ENCODE results near the gene KIRREL3.

Gene KIRREL3

GRCh38 chr11:126925321-126926093 lies 75.1 kb downstream of the KIRREL3 start:
- Histone ChIP-seq H3K4me1 (ENCODE audit: control insufficient read depth in 1 of 2, insufficient read depth in 2 of 2, low read length in 2 of 2) (no peaks in the 10 kb centered on the region), H3K9me3 (ENCODE audit: control insufficient read depth in 1 of 2, low read length in 2 of 2) (no peaks in the 10 kb centered on the region), H3K27ac (ENCODE audit: low read length) (no peak overlapping the region), H3K36me3 (ENCODE audit: control insufficient read depth in 1 of 2, insufficient read depth in 2 of 2, low read length in 2 of 2) (no peaks in the 10 kb centered on the region), H3K4me3 (ENCODE audit: low read depth in 1 of 2, low read length in 2 of 2) (no peak overlapping the region), H3K27me3 (ENCODE audit: low read depth, low read length) (no peaks in the 10 kb centered on the region)

- Histone ChIP-seq H3K27me3 (ENCODE audit: low read depth, low read length) (no peaks in the 10 kb centered on the region), H3K27ac (ENCODE audit: low read length) (no peak overlapping the region), H3K36me3 (ENCODE audit: control insufficient read depth in 1 of 2, insufficient read depth in 2 of 2, low read length in 2 of 2) (no peaks in the 10 kb centered on the region), H3K4me3 (ENCODE audit: low read depth in 1 of 2, low read length in 2 of 2) (no peak overlapping the region), H3K4me1 (ENCODE audit: control insufficient read depth in 1 of 2, insufficient read depth in 2 of 2, low read length in 2 of 2) (no peaks in the 10 kb centered on the region), H3K9me3 (ENCODE audit: control insufficient read depth in 1 of 2, low read length in 2 of 2) (no peaks in the 10 kb centered on the region)
Measured at GRCh38 chr11:126924376-126925040, 76.1 kb downstream of the KIRREL3 start.

DNA sequence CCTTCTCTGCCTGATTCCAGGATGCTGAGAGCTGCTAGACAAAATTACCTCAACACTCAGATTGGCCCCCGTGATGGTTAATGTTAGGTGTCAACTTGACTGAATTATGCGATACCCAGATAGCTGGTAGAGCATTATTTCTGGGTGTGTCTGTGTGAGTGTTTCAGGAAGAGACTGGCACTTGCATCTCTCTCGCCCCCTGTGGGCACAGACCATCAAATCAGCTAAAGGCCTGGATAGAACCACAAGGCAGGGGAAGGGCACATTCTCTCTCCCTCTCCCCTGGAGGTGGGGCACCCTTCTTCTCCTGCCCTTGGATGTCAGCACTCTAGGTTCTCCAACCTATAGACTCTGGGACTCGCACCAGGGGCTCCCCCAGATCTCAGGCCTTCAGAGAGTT lies 79.7 kb downstream of the KIRREL3 start:
- Histone ChIP-seq H3K36me3 (ENCODE audit: control insufficient read depth in 1 of 2, insufficient read depth in 2 of 2, low read length in 2 of 2) (no peaks in the 10 kb centered on the region), H3K9me3 (ENCODE audit: control insufficient read depth in 1 of 2, low read length in 2 of 2) (no peaks in the 10 kb centered on the region), H3K4me1 (ENCODE audit: control insufficient read depth in 1 of 2, insufficient read depth in 2 of 2, low read length in 2 of 2) (no peaks in the 10 kb centered on the region), H3K4me3 (ENCODE audit: low read depth in 1 of 2, low read length in 2 of 2) (no peak overlapping the region), H3K27ac (ENCODE audit: low read length) (no peak overlapping the region), H3K27me3 (ENCODE audit: low read depth, low read length) (no peaks in the 10 kb centered on the region)

- Histone ChIP-seq H3K4me1 (ENCODE audit: control insufficient read depth in 1 of 2, insufficient read depth in 2 of 2, low read length in 2 of 2) (no peaks in the 10 kb centered on the region), H3K27ac (ENCODE audit: low read length) (no peak overlapping the region), H3K27me3 (ENCODE audit: low read depth, low read length) (no peaks in the 10 kb centered on the region), H3K36me3 (ENCODE audit: control insufficient read depth in 1 of 2, insufficient read depth in 2 of 2, low read length in 2 of 2) (no peaks in the 10 kb centered on the region), H3K9me3 (ENCODE audit: control insufficient read depth in 1 of 2, low read length in 2 of 2) (no peaks in the 10 kb centered on the region), H3K4me3 (ENCODE audit: low read depth in 1 of 2, low read length in 2 of 2) (no peak overlapping the region)
Measured at GRCh38 chr11:126919147-126919823, 81.3 kb downstream of the KIRREL3 start.

- H3K27ac ChIP-seq (ENCODE audit: low read length) = no peak overlapping the region
Measured at GRCh38 chr11:126918556-126918955, 82.0 kb downstream of the KIRREL3 start.

GRCh38 chr11:126917531-126918204 lies 82.9 kb downstream of the KIRREL3 start:
- no peak overlapping the region for H3K27ac ChIP-seq (ENCODE audit: low read length)
- H3K4me3 ChIP-seq (ENCODE audit: low read depth in 1 of 2, low read length in 2 of 2) = no peak overlapping the region
- H3K9me3 ChIP-seq (ENCODE audit: control insufficient read depth in 1 of 2, low read length in 2 of 2) = no peaks in the 10 kb centered on the region
- H3K36me3 ChIP-seq (ENCODE audit: control insufficient read depth in 1 of 2, insufficient read depth in 2 of 2, low read length in 2 of 2) = no peaks in the 10 kb centered on the region
- H3K4me1 ChIP-seq (ENCODE audit: control insufficient read depth in 1 of 2, insufficient read depth in 2 of 2, low read length in 2 of 2) = no peaks in the 10 kb centered on the region
- no peaks in the 10 kb centered on the region for H3K27me3 ChIP-seq (ENCODE audit: low read depth, low read length)

More at GRCh38 chr11:126918556-126918955, 82.0 kb downstream of the KIRREL3 start:
- H3K4me3 ChIP-seq (ENCODE audit: low read depth in 1 of 2, low read length in 2 of 2) = no peak overlapping the region
- no peaks in the 10 kb centered on the region for H3K9me3 ChIP-seq (ENCODE audit: control insufficient read depth in 1 of 2, low read length in 2 of 2)
- no peaks in the 10 kb centered on the region for H3K4me1 ChIP-seq (ENCODE audit: control insufficient read depth in 1 of 2, insufficient read depth in 2 of 2, low read length in 2 of 2)
- H3K27me3 ChIP-seq (ENCODE audit: low read depth, low read length) = no peaks in the 10 kb centered on the region
- H3K36me3 ChIP-seq (ENCODE audit: control insufficient read depth in 1 of 2, insufficient read depth in 2 of 2, low read length in 2 of 2) = no peaks in the 10 kb centered on the region

GRCh38 chr11:126915430-126915829 lies 85.1 kb downstream of the KIRREL3 start:
- Histone ChIP-seq H3K9me3 (ENCODE audit: control insufficient read depth in 1 of 2, low read length in 2 of 2) (no peaks in the 10 kb centered on the region), H3K27ac (ENCODE audit: low read length) (no peak overlapping the region), H3K27me3 (ENCODE audit: low read depth, low read length) (no peaks in the 10 kb centered on the region), H3K4me3 (ENCODE audit: low read depth in 1 of 2, low read length in 2 of 2) (no peak overlapping the region), H3K4me1 (ENCODE audit: control insufficient read depth in 1 of 2, insufficient read depth in 2 of 2, low read length in 2 of 2) (no peaks in the 10 kb centered on the region), H3K36me3 (ENCODE audit: control insufficient read depth in 1 of 2, insufficient read depth in 2 of 2, low read length in 2 of 2) (no peaks in the 10 kb centered on the region)

DNA sequence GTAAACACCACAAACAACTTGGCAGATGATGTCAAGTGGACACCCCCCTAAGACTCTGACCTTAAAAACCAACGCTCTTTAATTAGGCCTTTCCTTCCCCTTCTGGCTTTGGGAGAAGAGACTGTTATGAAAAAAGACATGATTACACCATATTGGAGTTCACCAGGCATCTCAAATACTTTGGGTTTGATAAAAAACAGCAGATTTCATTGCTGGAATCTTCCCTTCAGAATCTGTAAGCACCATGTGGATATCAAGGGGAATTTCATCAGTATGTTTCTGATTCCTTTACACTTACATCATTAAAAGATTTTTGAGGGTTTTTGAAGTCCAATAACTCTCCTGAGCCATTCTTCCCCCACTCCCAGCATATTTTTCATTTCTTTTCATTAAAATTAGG lies 85.6 kb downstream of the KIRREL3 start:
- H3K9me3 ChIP-seq (ENCODE audit: control insufficient read depth in 1 of 2, low read length in 2 of 2) = no peaks in the 10 kb centered on the region
- H3K27me3 ChIP-seq (ENCODE audit: low read depth, low read length) = no peaks in the 10 kb centered on the region
- no peak overlapping the region for H3K4me3 ChIP-seq (ENCODE audit: low read depth in 1 of 2, low read length in 2 of 2)
- H3K27ac ChIP-seq (ENCODE audit: low read length) = no peak overlapping the region
- H3K36me3 ChIP-seq (ENCODE audit: control insufficient read depth in 1 of 2, insufficient read depth in 2 of 2, low read length in 2 of 2) = no peaks in the 10 kb centered on the region
- no peaks in the 10 kb centered on the region for H3K4me1 ChIP-seq (ENCODE audit: control insufficient read depth in 1 of 2, insufficient read depth in 2 of 2, low read length in 2 of 2)

DNA sequence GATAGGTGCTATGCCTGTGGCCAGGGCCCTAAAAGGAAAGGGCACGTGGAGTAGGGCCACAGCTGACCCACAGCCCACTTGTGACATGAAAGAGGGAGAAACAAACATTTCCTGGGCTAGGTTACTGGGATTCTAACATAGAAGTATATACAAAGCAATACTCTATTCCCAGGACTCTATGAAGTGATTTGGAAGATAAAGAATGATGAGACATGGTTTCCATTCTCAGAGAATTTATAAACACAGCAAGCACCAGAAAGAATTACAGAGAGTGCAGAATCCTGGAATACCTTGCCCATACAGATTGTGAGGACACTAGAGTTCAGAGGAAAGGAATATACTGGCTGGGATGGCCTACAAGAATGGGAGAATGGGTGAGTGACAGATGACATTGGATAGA lies 86.4 kb downstream of the KIRREL3 start:
- Histone ChIP-seq H3K27me3 (ENCODE audit: low read depth, low read length) (no peaks in the 10 kb centered on the region), H3K4me1 (ENCODE audit: control insufficient read depth in 1 of 2, insufficient read depth in 2 of 2, low read length in 2 of 2) (no peaks in the 10 kb centered on the region), H3K27ac (ENCODE audit: low read length) (no peak overlapping the region), H3K36me3 (ENCODE audit: control insufficient read depth in 1 of 2, insufficient read depth in 2 of 2, low read length in 2 of 2) (no peaks in the 10 kb centered on the region), H3K9me3 (ENCODE audit: control insufficient read depth in 1 of 2, low read length in 2 of 2) (no peaks in the 10 kb centered on the region), H3K4me3 (ENCODE audit: low read depth in 1 of 2, low read length in 2 of 2) (no peak overlapping the region)

DNA sequence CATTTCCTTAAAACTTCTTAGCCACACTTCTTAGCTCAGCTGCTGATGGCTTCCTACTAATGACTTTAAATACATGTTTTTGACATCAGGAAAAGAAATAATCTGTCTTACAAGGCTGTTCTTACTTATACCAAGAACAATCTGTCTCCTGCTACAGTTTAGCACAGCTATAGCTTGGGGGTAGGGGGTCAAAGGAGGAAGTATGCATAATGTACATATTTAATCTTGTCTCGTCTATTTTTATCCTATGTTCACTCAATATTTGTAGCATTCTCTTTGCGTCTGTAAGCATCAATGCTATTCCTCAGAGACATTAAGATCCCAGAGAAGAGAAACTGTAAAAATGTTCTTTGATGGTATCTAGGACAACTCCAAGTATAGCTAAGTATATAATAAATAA lies 96.0 kb downstream of the KIRREL3 start:
- H3K27ac ChIP-seq (ENCODE audit: low read length) = no peak overlapping the region
- no peaks in the 10 kb centered on the region for H3K27me3 ChIP-seq (ENCODE audit: low read depth, low read length)
- H3K4me3 ChIP-seq (ENCODE audit: low read depth in 1 of 2, low read length in 2 of 2) = no peak overlapping the region
- H3K4me1 ChIP-seq (ENCODE audit: control insufficient read depth in 1 of 2, insufficient read depth in 2 of 2, low read length in 2 of 2) = no peaks in the 10 kb centered on the region
- H3K9me3 ChIP-seq (ENCODE audit: control insufficient read depth in 1 of 2, low read length in 2 of 2) = no peaks in the 10 kb centered on the region
- H3K36me3 ChIP-seq (ENCODE audit: control insufficient read depth in 1 of 2, insufficient read depth in 2 of 2, low read length in 2 of 2) = no peaks in the 10 kb centered on the region

DNA sequence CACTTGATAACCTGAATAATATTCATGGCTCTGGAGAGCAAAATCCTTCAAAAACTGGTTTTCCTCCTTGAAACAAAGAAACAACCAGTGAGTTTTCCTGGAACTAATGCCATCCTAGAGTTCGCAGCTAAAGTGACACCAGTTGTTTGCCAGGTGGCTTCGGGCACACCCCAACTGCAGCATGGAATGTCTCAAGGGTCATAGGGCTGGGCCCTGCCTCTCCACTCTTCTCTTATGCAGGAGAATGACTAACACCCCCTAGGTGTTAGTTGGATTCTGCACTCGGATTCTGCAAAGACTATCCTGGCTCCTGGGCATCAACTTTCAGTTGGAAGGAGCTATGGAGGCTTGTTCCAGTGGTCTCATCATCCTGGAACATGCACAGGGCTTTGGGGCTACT lies 98.8 kb downstream of the KIRREL3 start:
- Histone ChIP-seq H3K4me3 (ENCODE audit: low read depth in 1 of 2, low read length in 2 of 2) (no peak overlapping the region), H3K9me3 (ENCODE audit: control insufficient read depth in 1 of 2, low read length in 2 of 2) (no peaks in the 10 kb centered on the region), H3K36me3 (ENCODE audit: control insufficient read depth in 1 of 2, insufficient read depth in 2 of 2, low read length in 2 of 2) (no peaks in the 10 kb centered on the region), H3K27ac (ENCODE audit: low read length) (no peak overlapping the region), H3K4me1 (ENCODE audit: control insufficient read depth in 1 of 2, insufficient read depth in 2 of 2, low read length in 2 of 2) (no peaks in the 10 kb centered on the region), H3K27me3 (ENCODE audit: low read depth, low read length) (no peaks in the 10 kb centered on the region)

Data from muscle layer of duodenum (tissue), 2 donors.